NCI-H1417 treated with DMSO at 0.1 percent for 48 hours (cell line): ENCODE measurements around the gene TFRC.
"Not testable (repeated sequence)": the region's sequence is repeated elsewhere in the genome, so short reads cannot be mapped to it uniquely, and the experiment has no call there.

ENCODE experiments used
- DNase-seq: peaks from one replicate; lab custom pipeline; 2025; lab: John Stamatoyannopoulos, UW

TFRC gene

GRCh38 chr3:196081002-196081833 lies 672 bp downstream of the TFRC start:
- peak; percentile 23 for DNase-seq

DNA sequence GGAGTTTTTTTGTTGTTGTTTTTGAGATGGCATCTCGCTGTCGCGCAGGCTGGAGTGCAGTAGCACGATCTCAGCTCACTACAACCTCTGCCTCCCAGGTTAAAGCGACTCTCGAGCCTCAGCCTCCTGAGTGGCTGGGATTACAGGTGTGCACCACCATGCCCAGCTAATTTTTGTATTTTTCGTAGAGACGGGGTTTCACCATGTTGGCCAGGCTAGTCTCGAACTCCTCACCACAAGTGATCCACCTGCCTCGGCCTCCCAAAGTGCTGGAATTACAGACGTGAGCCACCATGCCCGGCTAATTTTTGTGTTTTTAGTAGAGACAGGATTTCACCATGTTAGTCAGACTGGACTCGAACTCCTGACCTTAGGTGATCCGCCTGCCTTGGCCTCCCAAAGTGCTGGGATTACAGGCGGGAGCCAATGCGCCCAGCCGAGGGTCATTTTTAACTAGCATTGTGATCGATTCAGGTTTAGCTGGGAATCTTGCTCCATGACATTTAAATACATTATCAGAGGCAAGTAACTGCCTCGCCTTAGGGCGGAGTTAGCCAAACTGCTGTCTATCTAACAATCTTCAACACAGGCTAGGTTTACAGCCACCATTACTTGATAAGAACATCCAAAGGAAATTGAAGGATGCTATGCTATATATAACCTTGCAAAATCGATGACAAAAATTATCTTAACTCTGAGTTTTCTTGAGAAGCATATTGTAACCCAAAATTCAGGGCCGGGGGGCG lies 1.6 kb downstream of the TFRC start:
- DNase-seq, result not testable (repeated sequence)

GRCh38 chr3:196079682-196080081 lies 2.2 kb downstream of the TFRC start:
- no peak for DNase-seq

DNA sequence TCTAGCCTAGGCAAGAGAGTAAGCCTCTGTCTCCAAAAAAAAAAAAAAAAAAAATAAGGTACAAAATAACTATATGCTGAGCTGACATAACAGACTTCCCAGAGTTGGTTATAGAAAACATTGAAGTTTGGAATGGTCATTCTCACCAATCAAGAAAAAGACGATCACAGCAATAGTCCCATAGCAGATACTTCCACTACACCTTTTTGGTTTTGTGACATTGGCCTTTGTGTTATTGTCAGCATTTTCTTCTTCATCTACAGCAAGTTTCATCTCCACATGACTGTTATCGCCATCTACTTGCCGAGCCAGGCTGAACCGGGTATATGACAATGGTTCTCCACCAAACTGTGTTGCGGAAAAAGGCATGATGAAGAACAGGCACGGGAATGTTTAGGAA lies 6.9 kb downstream of the TFRC start:
- DNase-seq, result no peak

- DNase-seq, result peak; percentile 15
Measured at GRCh38 chr3:196073255-196073753, 8.6 kb downstream of the TFRC start.

DNA sequence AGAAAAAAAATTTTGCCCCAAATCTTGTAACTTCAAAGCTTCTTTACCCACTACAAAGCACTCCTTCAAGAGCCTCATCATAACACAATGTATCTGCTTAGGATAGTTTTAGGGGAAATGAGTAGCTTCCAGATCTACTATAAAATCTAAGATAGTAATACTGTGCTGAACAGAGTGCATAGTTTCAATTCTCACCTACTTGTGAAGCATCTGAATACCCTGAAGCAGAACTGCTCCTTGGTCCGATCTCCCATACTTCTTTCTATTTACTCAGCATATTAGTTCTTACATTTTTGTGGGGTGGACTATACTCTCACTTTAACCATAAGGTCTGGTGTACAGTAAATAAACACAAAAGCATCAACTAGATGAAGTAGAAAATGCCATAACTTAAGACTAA lies 9.6 kb downstream of the TFRC start:
- DNase-seq, result no peak

DNA sequence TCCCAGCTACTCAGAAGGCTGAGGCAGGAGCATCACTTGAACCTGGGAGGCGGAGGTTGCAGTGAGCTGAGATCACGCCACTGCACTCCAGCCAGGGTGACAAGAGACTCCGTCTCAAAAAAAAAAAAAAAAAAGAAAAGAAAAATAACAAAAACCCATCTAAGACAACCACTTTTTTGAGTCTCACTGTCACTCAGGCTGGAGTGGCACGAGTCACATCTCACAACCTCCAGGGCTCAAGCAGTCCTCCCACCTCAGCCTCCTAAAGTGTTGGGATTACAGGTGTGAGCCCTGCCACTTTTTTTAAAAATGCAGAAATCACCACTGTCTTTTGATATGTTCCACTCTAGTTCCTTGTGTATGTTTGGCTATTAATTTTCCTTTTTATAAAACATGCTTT lies 13.1 kb downstream of the TFRC start:
- DNase-seq, result not testable (repeated sequence)

DNA sequence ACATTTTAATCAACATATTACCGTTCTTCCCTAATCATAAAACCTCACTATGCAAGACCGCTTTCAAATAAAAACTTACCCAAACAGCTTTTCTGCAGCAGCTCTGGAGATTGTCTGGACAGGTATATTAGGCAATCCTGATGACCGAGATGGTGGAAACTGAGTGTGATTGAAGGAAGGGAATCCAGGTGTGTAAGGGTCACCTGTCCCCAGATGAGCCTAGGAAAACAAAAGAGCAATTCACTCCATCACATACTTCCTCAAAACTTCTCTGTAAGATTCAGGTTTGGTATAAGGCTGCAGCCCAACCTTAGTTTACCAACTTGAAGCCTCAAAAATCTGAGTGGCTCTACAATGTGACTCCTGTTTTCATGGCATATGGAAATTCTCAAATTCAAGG lies 14.5 kb downstream of the TFRC start:
- no peak for DNase-seq

GRCh38 chr3:196063971-196064370 lies 17.9 kb downstream of the TFRC start:
- DNase-seq, result no peak

DNA sequence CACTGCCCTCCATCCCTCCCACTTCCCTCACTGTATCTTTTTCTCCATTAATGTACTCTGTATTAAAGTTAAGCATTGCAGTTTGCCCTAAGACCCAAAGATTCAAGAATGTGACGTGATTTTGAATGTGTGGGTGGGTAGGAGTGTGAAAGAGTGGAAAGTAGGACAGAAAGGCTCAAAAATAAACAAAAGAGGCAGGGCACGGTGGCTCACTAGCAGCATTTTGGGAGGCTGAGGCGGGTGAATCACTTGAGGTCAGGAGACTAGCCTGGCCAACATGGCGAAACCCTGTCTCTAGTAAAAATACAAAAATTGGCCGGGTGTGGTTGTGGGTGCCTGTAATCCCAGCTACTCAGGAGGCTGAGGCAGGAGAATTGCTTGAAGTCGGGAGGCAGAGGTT lies 18.4 kb downstream of the TFRC start:
- DNase-seq, result no peak

- no peak for DNase-seq
Measured at GRCh38 chr3:196063049-196063448, 18.8 kb downstream of the TFRC start.

DNA sequence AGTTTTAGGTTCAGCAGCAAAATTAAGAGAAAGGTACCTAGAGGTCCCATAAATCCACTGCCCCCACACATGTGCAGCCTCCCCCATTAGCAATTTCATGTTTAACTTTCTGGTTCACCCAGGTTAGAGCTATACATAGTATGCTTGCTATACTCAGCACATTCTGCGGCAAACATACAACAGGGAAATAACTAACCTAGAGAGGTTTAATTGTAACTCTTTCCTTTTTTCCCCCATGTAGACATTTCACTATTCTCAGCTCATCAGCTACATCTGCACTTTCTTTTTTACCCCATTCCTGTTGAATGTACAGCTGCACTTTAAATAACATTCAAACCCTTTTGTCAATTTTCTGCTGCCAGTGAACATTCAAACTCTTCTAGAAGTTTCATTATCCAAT lies 21.1 kb downstream of the TFRC start:
- DNase-seq, result no peak

DNA sequence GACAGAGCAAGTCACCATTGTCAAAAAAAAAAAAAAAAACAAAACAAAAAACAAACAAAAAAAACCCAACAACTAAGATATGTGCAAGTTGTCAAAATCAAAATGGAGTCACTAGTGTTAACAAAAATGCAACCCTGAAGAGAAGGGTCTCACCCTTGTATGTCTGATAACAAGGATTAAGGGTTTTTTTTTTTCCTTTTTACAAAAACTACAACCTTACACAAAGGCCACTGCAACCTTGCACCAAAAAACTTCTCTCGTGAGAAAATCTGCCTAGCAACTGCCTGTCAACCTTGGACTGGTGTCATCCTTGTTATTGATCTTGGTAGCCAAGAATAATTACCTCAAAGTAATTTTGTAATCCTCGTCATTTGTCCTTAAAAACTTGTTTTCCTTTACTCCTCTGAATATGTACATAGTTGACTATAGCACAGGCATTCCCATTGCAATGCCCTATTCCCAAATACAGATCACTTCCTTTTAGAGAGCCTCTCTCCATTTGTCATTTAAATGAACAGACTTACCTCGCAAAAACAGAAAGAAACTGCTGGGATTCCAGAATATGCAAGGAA lies 24.0 kb downstream of the TFRC start:
- DNase-seq, result no peak

- not testable (repeated sequence) for DNase-seq
Measured at GRCh38 chr3:196056371-196056770, 25.5 kb downstream of the TFRC start.

GRCh38 chr3:196055683-196056270 lies 26.1 kb downstream of the TFRC start:
- DNase-seq, result no peak

- DNase-seq, result no peak
Measured at GRCh38 chr3:196055240-196055639, 26.6 kb downstream of the TFRC start.

DNA sequence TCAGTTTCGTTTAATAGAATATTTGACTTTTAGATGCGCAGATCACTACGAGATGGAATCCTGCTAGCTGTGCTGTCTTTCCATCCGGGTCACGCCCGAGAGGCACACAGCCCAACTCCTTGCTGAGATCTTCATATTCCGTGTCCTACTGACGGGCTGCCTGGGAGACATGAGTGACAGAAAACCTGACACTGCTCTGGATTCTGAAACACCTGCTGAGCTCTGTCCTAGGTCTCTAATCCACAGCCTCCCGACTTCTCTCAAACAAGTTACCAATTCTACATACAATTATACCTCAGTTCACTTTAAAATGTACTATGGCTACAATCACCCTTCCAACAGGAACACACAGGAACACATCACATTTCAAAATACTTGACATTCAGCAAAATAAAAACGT lies 27.2 kb downstream of the TFRC start:
- DNase-seq, result no peak

DNA sequence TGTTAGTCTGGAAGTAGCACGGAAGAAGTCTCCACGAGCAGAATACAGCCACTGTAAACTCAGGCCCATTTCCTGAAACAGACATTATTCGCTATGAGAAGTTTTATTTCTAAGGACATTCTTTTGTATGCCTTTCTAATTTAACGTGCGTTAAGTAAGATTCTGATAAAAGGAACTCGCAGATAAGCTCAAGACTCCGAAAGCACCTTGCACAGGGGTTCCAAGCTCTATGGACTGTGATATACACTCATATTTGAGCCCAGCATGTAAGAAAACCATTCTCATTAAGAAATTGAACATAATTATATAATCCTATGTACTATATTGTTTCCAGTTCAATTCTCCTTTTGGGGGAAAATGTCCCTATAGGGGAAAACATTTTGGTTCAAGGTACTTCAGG lies 28.4 kb downstream of the TFRC start:
- no peak for DNase-seq

DNA sequence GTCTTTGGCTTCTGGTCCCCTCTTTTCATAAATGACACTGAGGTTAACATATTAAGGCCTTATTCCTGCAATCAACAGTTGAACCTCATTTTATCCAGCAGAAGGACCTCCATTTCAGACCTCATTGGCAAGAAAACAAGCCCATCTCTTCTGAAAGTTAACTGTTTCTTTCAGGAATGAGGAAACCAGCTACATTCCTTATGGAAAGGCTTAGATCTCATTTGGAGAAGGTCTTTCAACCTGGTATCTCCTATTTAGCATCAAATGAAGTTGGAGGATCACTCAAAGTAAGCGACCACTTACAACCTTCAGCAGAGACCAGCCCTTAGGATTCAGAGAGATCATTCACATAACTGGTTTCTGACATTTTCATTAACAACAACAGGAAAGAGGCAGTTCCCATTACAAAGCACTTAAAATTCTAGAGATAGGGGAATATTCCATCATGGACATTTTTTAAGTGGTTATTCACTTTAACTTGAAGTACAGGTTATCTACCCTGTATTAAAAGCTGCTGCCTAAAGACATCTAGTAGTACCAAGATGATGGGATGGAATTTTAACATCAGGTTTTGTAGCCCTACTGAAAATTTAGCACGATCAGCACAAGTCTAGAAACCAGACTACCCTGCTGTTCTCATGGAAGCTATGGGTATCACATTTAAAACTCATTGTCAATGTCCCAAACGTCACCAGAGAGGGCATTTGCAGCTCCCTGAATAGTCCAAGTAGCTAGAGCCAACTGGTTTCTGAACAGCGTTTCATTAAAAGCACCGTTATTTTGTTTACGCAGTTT lies 30.4 kb downstream of the TFRC start:
- DNase-seq, result no peak

DNA sequence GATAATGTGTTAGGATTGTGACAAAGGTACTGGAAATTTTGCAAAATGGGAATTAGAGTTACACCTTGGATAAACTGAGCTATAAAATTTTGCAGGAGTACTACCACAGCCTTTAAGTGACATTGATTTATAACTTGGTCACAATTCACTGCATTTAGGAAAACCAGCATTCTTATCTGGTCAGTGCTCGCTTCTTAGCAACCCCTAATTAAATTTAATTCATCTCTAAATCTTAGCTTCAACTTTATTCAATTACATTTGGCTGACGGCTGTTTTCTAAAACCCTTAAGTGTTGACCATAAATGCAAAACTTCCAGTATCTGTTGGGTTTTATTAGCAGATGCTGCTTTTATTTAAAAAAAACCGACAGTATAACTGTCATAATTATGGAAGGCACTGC lies 31.3 kb downstream of the TFRC start:
- no peak for DNase-seq

DNA sequence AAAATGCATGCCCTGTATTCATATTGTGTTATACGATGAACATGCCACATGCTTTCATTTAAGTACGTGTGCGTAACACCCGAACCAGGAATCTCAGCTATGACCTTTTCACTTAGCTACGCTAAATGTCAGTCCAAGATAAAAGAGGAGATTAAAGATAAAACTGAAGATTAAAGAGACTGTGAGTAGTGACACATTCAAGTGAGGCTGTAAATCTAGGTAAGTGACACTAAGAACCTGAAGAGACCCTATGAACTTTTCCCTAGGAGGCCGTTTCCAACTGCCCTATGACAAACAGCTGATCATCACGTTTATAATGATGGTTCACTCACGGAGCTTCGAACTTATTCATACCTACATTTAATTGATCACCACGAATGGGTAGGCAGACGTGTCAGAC lies 32.2 kb downstream of the TFRC start:
- DNase-seq, result no peak
